K562 (cell line): ENCODE results near the gene ARHGEF6. TPM values are rescaled to one million over a fixed set of nuclear protein-coding genes. Genes with fewer than 3 reads are reported as not detected.

Experiments used
- ATAC-seq: fragments of 200-7000 bp; cut with Tn5 transposase; 3 replicates; pipeline ENCODE4 v1.9.1; 2020; ENCODE audit warnings: moderate library complexity
- BruUV-seq: library from RNA; stranded (reverse); fragments of 400-500 nt; replicated peaks from 2 replicates; lab custom pipeline; 2021; lab: Mats Ljungman, UMichigan
- CTCF ChIA-PET: fragments of 300-600 bp; formaldehyde crosslinking; extraction: SDS; loops from one replicate; lab custom pipeline; 2021; ENCODE audit warnings: low intra/inter-chr PET ratio; lab: Yijun Ruan, JAX
- POLR2A ChIA-PET: fragments of 300-600, 350-650 bp; sonication (Branson Sonifier 250); formaldehyde crosslinking; extraction: SDS; loops from one replicate; lab custom pipeline; 2021; ENCODE audit warnings: antibody characterized with exemption, inconsistent platforms; lab: Yijun Ruan, JAX
- DNase-seq, 4 experiments: peaks; one replicate each; pipeline versions ENCODE4 v3.0.0 to v3.0.0-alpha.2; 2011 to 2018; ENCODE audit warnings: low spot score in 3 of 4, mixed read lengths in 3 of 4; ENCODE audit errors: extremely low read depth in 1 of 4
- FAIRE-seq: peaks from 2 replicates; lab custom pipeline; 2011; peaks lifted over from hg19 to GRCh38; lab: Jason Lieb, UNC
- H2AFZ ChIP-seq: 2 replicates; pipeline ENCODE4 v1.6.0; 2011; ENCODE audit warnings: low read depth, low read length, control low read depth, inconsistent platforms
- H3K27ac ChIP-seq: fragments of 200-600 bp; 3 replicates; pipeline ENCODE4 v1.8.0; 2011; ENCODE audit warnings: low read depth, mild to moderate bottlenecking, control low read depth, inconsistent platforms, low read length, moderate library complexity, mixed read lengths; ENCODE audit errors: extremely low read depth
- H3K27me3 ChIP-seq, 2 experiments: fragments of 300-600 bp in 1 of 2; 2 replicates in 1 of 2; 3 replicates in 1 of 2; pipeline versions ENCODE4 v1.6.0 to v1.8.0; 2011; ENCODE audit warnings: inconsistent platforms in 2 of 2, low read length in 2 of 2, mild to moderate bottlenecking in 1 of 2, mixed read lengths in 1 of 2, moderate library complexity in 1 of 2; ENCODE audit not compliant: control insufficient read depth in 2 of 2, insufficient read depth in 2 of 2
- H3K36me3 ChIP-seq: fragments of 300-600 bp; 3 replicates; pipeline ENCODE4 v1.8.0; 2011; ENCODE audit warnings: mild to moderate bottlenecking, low read length, inconsistent platforms; ENCODE audit not compliant: control insufficient read depth, insufficient read depth
- H3K4me1 ChIP-seq, 2 experiments: fragments of 200-600 bp in 1 of 2; replicated peaks in 1 of 2; 2 replicates in 1 of 2; 3 replicates in 1 of 2; pipeline versions ENCODE4 v1.5.1 to v1.8.0; 2011; ENCODE audit warnings: inconsistent platforms in 2 of 2, low read length in 2 of 2, mild to moderate bottlenecking in 1 of 2, mixed read lengths in 1 of 2, moderate library complexity in 1 of 2; ENCODE audit not compliant: control insufficient read depth in 2 of 2, insufficient read depth in 2 of 2
- H3K4me2 ChIP-seq: 2 replicates; pipeline ENCODE4 v1.6.1; 2011; ENCODE audit warnings: low read length, control low read depth, inconsistent platforms, mixed read lengths; ENCODE audit not compliant: insufficient read depth
- H3K4me3 ChIP-seq: fragments of 200-600 bp; sonication (generic), shearing (Covaris generic); 2 replicates; pipeline ENCODE4 v1.5.1; 2016; ENCODE audit warnings: control low read depth, inconsistent platforms
- H3K79me2 ChIP-seq: fragments of 200-600 bp; 3 replicates; pipeline ENCODE4 v1.8.0; 2011; ENCODE audit warnings: low read length, inconsistent platforms; ENCODE audit not compliant: control insufficient read depth, insufficient read depth
- H3K9ac ChIP-seq, 2 experiments: 2 replicates each; pipeline versions ENCODE4 v1.6.0 to v1.6.1; 2011; ENCODE audit warnings: low read depth in 2 of 2, low read length in 2 of 2, control low read depth in 1 of 2, inconsistent platforms in 1 of 2, mild to moderate bottlenecking in 1 of 2, mixed read lengths in 1 of 2; ENCODE audit not compliant: insufficient read depth in 1 of 2
- H3K9me1 ChIP-seq: one replicate; pipeline ENCODE4 v1.6.0; 2011; ENCODE audit warnings: inconsistent platforms, mild to moderate bottlenecking, low read length, moderate library complexity; ENCODE audit not compliant: control insufficient read depth, insufficient read depth
- H3K9me3 ChIP-seq: replicated peaks from 2 replicates; pipeline ENCODE4 v1.5.1; 2011; ENCODE audit warnings: low read depth, low read length, inconsistent platforms; ENCODE audit not compliant: control insufficient read depth, insufficient read depth
- H4K20me1 ChIP-seq: replicated peaks from 2 replicates; pipeline ENCODE4 v1.6.1; 2011; ENCODE audit warnings: low read length, inconsistent platforms, mixed read lengths; ENCODE audit not compliant: control insufficient read depth, insufficient read depth
- HOXB6 ChIP-seq: fragments of 250-450 bp; sonication (Bioruptor Pico); IDR thresholded peaks from 2 replicates; pipeline ENCODE4 v1.5.1; 2022; ENCODE audit warnings: mild to moderate bottlenecking, borderline replicate concordance
- NFATC3 ChIP-seq: fragments of 450-650 bp; IDR thresholded peaks from 2 replicates; pipeline ENCODE4 v1.6.1; 2017; ENCODE audit warnings: mild to moderate bottlenecking
- OTX1 ChIP-seq: fragments of 450-650 bp; formaldehyde crosslinking; IDR thresholded peaks from 2 replicates; pipeline ENCODE4 v1.4.0; 2022; ENCODE audit warnings: mild to moderate bottlenecking
- SOX6 ChIP-seq: fragments of 450-650 bp; IDR thresholded peaks from 2 replicates; pipeline ENCODE4 v1.6.1; 2014; ENCODE audit warnings: mild to moderate bottlenecking
- WGBS: fragments of 100-300 bp; shearing (Covaris generic); methylation state at CpG from one replicate; pipeline ENCODE4 v1.1.6; 2016; ENCODE audit warnings: low coverage, mixed read lengths; ENCODE audit not compliant: insufficient coverage; ENCODE audit errors: missing lambda C conversion rate; 5-methylcytosine and 5-hydroxymethylcytosine counted together
- in situ Hi-C: fragments of 300-500 bp; cut with MboI; formaldehyde crosslinking; loops from 4 replicates; pipeline ENCODE4 v1.15.0; 2018; ENCODE audit warnings: inconsistent platforms, mixed read lengths
- intact Hi-C: fragments of 100-400 bp; cut with micrococcal nuclease; formaldehyde crosslinking; loops from 2 replicates; pipeline ENCODE4 v1.14.2; 2022
- polyA plus RNA-seq, 8 experiments: library from polyadenylated mRNA; depleted of rRNA in 4 of 8; stranded (reverse) in 5 of 8; unstranded in 3 of 8; fragments of >200 nt; fragmentation: Nextera tagmentation in 2 of 8; fragmentation: Illumina TruSeq in 1 of 8; extraction: Ambion mirVana in 2 of 8; extraction: Trizol in 1 of 8; gene quantifications; 2 replicates each; pipeline versions ENCODE4 v1.2.1 to v1.2.3, GENCODE V29; 2011 to 2014; ENCODE audit warnings: inconsistent platforms in 1 of 8, missing spikeins in 1 of 8
- total RNA-seq, 7 experiments: library from RNA; depleted of rRNA in 6 of 7; stranded (reverse); fragments of >200 nt in 6 of 7; fragmentation: Illumina TruSeq in 2 of 7; extraction: Trizol in 2 of 7; gene quantifications; 2 replicates each; pipeline versions ENCODE4 v1.2.1 to v1.2.3, GENCODE V29; 2011 to 2021; ENCODE audit warnings: low replicate concordance in 1 of 7
- TF ChIP-seq, protein P1 (sequence below): fragments of 450-650 bp; IDR thresholded peaks from 2 replicates; pipeline ENCODE4 v1.6.1; 2016; ENCODE audit warnings: borderline replicate concordance
- TF ChIP-seq, protein P2 (sequence below): sonication (generic); formaldehyde crosslinking; IDR thresholded peaks from 2 replicates; pipeline ENCODE4 v1.8.0; 2022; ENCODE audit warnings: mild to moderate bottlenecking, missing genetic modification reagents
- TF ChIP-seq, protein P3 (sequence below): fragments of 250-450 bp; sonication (Bioruptor Pico); IDR thresholded peaks from 2 replicates; pipeline ENCODE4 v1.8.0; 2022; ENCODE audit warnings: inconsistent platforms
- TF ChIP-seq, protein P4 (sequence below): fragments of 150-350 bp; IDR thresholded peaks from 2 replicates; pipeline ENCODE4 v1.6.1; 2014; ENCODE audit warnings: low read depth, mild to moderate bottlenecking, low read length, borderline replicate concordance

The ARHGEF6 gene
- total and polyA plus RNA-seq, 9 of the 15 experiments (the other 6 are each of a cell fraction or from before 2014, with no cell fraction given): 2.9 to 22.1 (median 13.3) TPM

DNA sequence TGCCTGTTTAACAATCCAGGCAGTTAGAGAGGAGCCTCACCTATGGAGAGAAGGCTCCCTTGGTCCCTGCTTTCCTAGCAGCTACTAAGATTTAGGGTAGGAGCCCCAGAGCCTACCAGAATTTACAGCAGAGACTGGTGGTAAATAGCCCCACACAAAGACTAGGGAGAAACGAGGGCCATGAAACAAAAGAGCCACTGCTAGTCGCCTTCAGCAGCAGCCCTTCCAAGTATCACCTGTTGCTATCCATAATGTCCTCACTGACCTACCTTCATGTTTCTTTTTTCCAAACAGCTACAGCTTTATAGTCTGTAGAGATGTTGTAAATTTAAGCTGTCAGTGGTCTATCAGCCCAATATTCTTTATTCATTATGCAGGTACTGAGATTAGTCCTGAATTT lies 25.3 kb downstream of the ARHGEF6 start:
- Histone ChIP-seq H3K27me3 (no peaks in the 10 kb centered on the region), H3K36me3 (no peaks in the 10 kb centered on the region), H3K79me2 (no peaks in the 10 kb centered on the region), H3K9me3 (no peaks in the 10 kb centered on the region), H3K9me1 (no peaks in the 10 kb centered on the region), H2AFZ (no peak overlapping the region), H3K4me3 (no peak overlapping the region), H3K4me2 (no peak overlapping the region), H3K27ac (no peak overlapping the region), H3K9ac (no peak overlapping the region), H3K4me1 (peaks cover 0 to 7% of the 10 kb centered on the region in 2 experiments; a peak in 2 of 5 replicates), H4K20me1 (no peaks in the 10 kb centered on the region)
- in situ Hi-C loops: no loop called here
- intact Hi-C loops: no loop called here
- ATAC-seq (no peak), DNase-seq (no peak), FAIRE-seq (no peak)
- TF ChIP-seq HOXB6 (CRISPR knock-in tag) (no peak), SOX6 (no peak)
- TF ChIP-seq, protein P1, sequence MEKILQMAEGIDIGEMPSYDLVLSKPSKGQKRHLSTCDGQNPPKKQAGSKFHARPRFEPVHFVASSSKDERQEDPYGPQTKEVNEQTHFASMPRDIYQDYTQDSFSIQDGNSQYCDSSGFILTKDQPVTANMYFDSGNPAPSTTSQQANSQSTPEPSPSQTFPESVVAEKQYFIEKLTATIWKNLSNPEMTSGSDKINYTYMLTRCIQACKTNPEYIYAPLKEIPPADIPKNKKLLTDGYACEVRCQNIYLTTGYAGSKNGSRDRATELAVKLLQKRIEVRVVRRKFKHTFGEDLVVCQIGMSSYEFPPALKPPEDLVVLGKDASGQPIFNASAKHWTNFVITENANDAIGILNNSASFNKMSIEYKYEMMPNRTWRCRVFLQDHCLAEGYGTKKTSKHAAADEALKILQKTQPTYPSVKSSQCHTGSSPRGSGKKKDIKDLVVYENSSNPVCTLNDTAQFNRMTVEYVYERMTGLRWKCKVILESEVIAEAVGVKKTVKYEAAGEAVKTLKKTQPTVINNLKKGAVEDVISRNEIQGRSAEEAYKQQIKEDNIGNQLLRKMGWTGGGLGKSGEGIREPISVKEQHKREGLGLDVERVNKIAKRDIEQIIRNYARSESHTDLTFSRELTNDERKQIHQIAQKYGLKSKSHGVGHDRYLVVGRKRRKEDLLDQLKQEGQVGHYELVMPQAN: no peak
- no TSS peak for BruUV-seq
- ChIA-PET CTCF (no interaction called here), POLR2A (interaction anchor here (1.3 kb wide), 1 partner anchor 124 kb away, joined by 4 read pairs; no protein-coding TSS in a partner anchor)
- 28% methylated on average over 2 of the region's 2 CpGs for WGBS

DNA sequence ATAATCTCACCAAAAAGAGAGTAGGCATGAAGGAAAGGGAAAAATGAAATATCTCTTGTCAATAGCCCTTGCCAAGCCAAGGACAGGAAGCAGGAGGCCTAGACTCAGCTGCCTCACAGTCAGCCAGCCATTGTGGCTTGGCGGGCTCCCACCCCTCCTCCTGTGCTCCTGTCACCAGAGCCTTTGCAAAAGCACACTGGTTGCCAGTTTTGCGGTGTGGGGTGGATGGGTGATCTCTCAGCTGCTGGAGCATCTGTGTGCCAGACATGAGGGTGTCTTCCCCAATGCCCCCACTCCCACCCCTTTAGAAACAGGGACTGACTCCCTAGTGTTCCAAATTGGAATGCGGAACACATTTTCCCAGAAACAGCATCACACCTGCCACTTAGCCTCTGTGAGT lies 26.1 kb downstream of the ARHGEF6 start:
- in situ Hi-C loops: no loop called here
- DNase-seq (no peak), FAIRE-seq (no peak), ATAC-seq (no peak)
- Histone ChIP-seq H3K4me3 (no peak overlapping the region), H3K4me2 (no peak overlapping the region), H4K20me1 (no peaks in the 10 kb centered on the region), H3K36me3 (no peaks in the 10 kb centered on the region), H3K9me1 (no peaks in the 10 kb centered on the region), H3K9me3 (no peaks in the 10 kb centered on the region), H2AFZ (no peak overlapping the region), H3K4me1 (peaks cover 0 to 6% of the 10 kb centered on the region in 2 experiments; a peak in 2 of 5 replicates), H3K27me3 (no peaks in the 10 kb centered on the region), H3K27ac (no peak overlapping the region), H3K9ac (0 out of 4 replicates have a peak overlapping the region, but pooled peaks of 1 of the 2 experiments have one; percentile 21), H3K79me2 (no peaks in the 10 kb centered on the region)
- ChIA-PET CTCF (no interaction called here), POLR2A (no interaction called here)
- intact Hi-C loops: no loop called here
- 68% methylated on average over 3 of the region's 3 CpGs for WGBS
- BruUV-seq: no TSS peak
- TF ChIP-seq, protein P2, sequence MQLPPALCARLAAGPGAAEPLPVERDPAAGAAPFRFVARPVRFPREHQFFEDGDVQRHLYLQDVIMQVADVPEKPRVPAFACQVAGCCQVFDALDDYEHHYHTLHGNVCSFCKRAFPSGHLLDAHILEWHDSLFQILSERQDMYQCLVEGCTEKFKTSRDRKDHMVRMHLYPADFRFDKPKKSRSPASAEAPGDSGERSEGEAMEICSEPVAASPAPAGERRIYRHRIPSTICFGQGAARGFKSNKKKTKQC: no peak
- TF ChIP-seq, protein P3, sequence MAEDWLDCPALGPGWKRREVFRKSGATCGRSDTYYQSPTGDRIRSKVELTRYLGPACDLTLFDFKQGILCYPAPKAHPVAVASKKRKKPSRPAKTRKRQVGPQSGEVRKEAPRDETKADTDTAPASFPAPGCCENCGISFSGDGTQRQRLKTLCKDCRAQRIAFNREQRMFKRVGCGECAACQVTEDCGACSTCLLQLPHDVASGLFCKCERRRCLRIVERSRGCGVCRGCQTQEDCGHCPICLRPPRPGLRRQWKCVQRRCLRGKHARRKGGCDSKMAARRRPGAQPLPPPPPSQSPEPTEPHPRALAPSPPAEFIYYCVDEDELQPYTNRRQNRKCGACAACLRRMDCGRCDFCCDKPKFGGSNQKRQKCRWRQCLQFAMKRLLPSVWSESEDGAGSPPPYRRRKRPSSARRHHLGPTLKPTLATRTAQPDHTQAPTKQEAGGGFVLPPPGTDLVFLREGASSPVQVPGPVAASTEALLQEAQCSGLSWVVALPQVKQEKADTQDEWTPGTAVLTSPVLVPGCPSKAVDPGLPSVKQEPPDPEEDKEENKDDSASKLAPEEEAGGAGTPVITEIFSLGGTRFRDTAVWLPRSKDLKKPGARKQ (CRISPR knock-in tag): no peak
- no peak for TF ChIP-seq OTX1
- TF ChIP-seq NFATC3: no peak
- TF ChIP-seq, protein P4, sequence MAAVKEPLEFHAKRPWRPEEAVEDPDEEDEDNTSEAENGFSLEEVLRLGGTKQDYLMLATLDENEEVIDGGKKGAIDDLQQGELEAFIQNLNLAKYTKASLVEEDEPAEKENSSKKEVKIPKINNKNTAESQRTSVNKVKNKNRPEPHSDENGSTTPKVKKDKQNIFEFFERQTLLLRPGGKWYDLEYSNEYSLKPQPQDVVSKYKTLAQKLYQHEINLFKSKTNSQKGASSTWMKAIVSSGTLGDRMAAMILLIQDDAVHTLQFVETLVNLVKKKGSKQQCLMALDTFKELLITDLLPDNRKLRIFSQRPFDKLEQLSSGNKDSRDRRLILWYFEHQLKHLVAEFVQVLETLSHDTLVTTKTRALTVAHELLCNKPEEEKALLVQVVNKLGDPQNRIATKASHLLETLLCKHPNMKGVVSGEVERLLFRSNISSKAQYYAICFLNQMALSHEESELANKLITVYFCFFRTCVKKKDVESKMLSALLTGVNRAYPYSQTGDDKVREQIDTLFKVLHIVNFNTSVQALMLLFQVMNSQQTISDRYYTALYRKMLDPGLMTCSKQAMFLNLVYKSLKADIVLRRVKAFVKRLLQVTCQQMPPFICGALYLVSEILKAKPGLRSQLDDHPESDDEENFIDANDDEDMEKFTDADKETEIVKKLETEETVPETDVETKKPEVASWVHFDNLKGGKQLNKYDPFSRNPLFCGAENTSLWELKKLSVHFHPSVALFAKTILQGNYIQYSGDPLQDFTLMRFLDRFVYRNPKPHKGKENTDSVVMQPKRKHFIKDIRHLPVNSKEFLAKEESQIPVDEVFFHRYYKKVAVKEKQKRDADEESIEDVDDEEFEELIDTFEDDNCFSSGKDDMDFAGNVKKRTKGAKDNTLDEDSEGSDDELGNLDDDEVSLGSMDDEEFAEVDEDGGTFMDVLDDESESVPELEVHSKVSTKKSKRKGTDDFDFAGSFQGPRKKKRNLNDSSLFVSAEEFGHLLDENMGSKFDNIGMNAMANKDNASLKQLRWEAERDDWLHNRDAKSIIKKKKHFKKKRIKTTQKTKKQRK: no peak
